ENCODE measurements around the gene DKC1. TPM values are rescaled to one million over a fixed set of nuclear protein-coding genes. Genes with fewer than 3 reads are reported as not detected.

DKC1 gene
- total and polyA plus RNA-seq, 2 donors (not counting 3 experiments of a cell fraction or from before 2014, with no cell fraction given), result 28.6 to 69.1 TPM

DNA sequence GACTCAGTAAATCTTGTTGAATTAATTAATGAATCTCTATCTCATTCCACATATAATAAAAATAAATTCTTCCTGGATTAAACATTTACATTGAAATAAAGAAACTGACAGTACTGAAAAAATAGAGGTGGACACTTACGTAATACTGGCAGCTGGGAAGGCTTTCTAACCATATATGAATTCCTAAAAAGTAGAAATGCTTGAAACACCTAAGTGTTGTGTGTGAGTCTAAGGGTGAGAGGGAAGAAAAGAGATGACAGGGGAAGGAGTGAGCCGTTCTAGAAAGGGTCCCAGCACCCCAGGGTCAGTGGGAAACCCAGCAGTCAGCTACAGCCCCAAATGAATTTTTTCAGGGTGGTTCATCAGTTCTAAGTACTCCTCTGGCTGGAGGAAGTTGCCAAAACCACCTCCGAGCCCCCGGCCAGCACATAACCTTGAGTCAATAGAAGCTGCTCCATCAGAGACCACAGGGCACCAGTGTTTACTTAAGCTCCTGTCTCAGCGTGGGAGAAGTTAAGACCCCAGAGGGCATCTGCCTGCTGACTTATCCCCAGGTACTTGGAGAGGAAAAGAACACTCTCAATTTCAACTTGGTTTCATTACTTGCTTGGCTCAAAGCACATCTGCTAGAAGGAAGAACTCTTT is 30.1 kb upstream of the DKC1 start:
- FAIRE-seq (no peak), DNase-seq (ENCODE audit: low read depth, low spot score) (peak; percentile 52)
- Histone ChIP-seq H4K20me1 (replicated peaks; ENCODE audit: control insufficient read depth, extremely low read depth, insufficient read depth, low read length) (no peaks in the 10 kb centered on the region), H3K27ac (ENCODE audit: insufficient read depth, low read depth, low read length) (peak overlapping the region; percentile 93), H3K4me2 (ENCODE audit: insufficient read depth, low read length) (peak overlapping the region; percentile 13), H3K27me3 (ENCODE audit: control insufficient read depth in 2 of 2, insufficient read depth in 2 of 2, low read length in 2 of 2) (no peaks in the 10 kb centered on the region), H2AFZ (ENCODE audit: low read depth, low read length) (no peak overlapping the region), H3K9ac (replicated peaks; ENCODE audit: extremely low read depth, insufficient read depth, low read length) (peak overlapping the region; percentile 0), H3K79me2 (ENCODE audit: control insufficient read depth, insufficient read depth, low read length) (no peaks in the 10 kb centered on the region), H3K4me3 (replicated peaks in 1 of 3; ENCODE audit: insufficient read depth in 1 of 3, low read depth in 1 of 3, low read length in 3 of 3) (no peak overlapping the region), H3K9me1 (replicated peaks; ENCODE audit: control insufficient read depth, extremely low read depth, insufficient read depth, low read length) (no peaks in the 10 kb centered on the region), H3K36me3 (ENCODE audit: control insufficient read depth in 2 of 2, extremely low read depth in 1 of 2, insufficient read depth in 2 of 2, low read length in 2 of 2) (no peaks in the 10 kb centered on the region), H3K4me1 (ENCODE audit: control insufficient read depth, extremely low read depth, insufficient read depth, low read length) (peaks cover 95% of the 10 kb centered on the region), H3K9me3 (replicated peaks; ENCODE audit: control insufficient read depth, insufficient read depth, low read length) (no peaks in the 10 kb centered on the region)
- TF ChIP-seq POLR2A (IDR thresholded peaks at IDR 0.05; ENCODE audit: low read depth, low read length), result no peak
- no peak for TF ChIP-seq MYC (IDR thresholded peaks at IDR 0.05; ENCODE audit: low read depth, low read length)
- dilution Hi-C loops (cut with MboI; ENCODE audit: extremely low pct_ligation_motif_present, low sequenced_read_pairs) (no loop called here), intact Hi-C loops (cut with micrococcal nuclease) (no loop called here)
- ChIA-PET POLR2A (no interaction called here), CTCF (interaction anchor here (0.6 to 4.7 kb wide), 2 partner anchors 12 to 16 kb away, joined by 4 to 26 read pairs; no protein-coding TSS in a partner anchor)
- BruUV-seq (replicated peaks), result no TSS peak

- intact Hi-C loops (cut with micrococcal nuclease) (no loop called here), dilution Hi-C loops (cut with MboI; ENCODE audit: extremely low pct_ligation_motif_present, low sequenced_read_pairs) (no loop called here)
- H3K27me3 ChIP-seq (ENCODE audit: control insufficient read depth in 2 of 2, insufficient read depth in 2 of 2, low read length in 2 of 2), result no peaks in the 10 kb centered on the region
- CTCF ChIA-PET, result interaction anchor here (4.7 kb wide), 1 partner anchor 16 kb away, joined by 26 read pairs; no protein-coding TSS in a partner anchor
- POLR2A ChIA-PET, result no interaction called here
- H3K4me3 ChIP-seq (replicated peaks in 1 of 3; ENCODE audit: insufficient read depth in 1 of 3, low read depth in 1 of 3, low read length in 3 of 3), result no peak overlapping the region
- no peaks in the 10 kb centered on the region for H3K36me3 ChIP-seq (ENCODE audit: control insufficient read depth in 2 of 2, extremely low read depth in 1 of 2, insufficient read depth in 2 of 2, low read length in 2 of 2)
- H3K9ac ChIP-seq (replicated peaks; ENCODE audit: extremely low read depth, insufficient read depth, low read length), result peak overlapping the region; percentile 0
- H3K4me1 ChIP-seq (ENCODE audit: control insufficient read depth, extremely low read depth, insufficient read depth, low read length), result peaks cover 95% of the 10 kb centered on the region
- H3K4me2 ChIP-seq (ENCODE audit: insufficient read depth, low read length), result peak overlapping the region; percentile 27
- FAIRE-seq (peak; percentile 55), DNase-seq (ENCODE audit: low read depth, low spot score) (no peak)
- TF ChIP-seq POLR2A (IDR thresholded peaks at IDR 0.05; ENCODE audit: low read depth, low read length), result no peak
- no peak for TF ChIP-seq POLR2AphosphoS5 (IDR thresholded peaks at IDR 0.05; ENCODE audit: insufficient read depth, low read depth, low read length)
- no peak for TF ChIP-seq MYC (IDR thresholded peaks at IDR 0.05; ENCODE audit: low read depth, low read length)
- TF ChIP-seq, protein P1, sequence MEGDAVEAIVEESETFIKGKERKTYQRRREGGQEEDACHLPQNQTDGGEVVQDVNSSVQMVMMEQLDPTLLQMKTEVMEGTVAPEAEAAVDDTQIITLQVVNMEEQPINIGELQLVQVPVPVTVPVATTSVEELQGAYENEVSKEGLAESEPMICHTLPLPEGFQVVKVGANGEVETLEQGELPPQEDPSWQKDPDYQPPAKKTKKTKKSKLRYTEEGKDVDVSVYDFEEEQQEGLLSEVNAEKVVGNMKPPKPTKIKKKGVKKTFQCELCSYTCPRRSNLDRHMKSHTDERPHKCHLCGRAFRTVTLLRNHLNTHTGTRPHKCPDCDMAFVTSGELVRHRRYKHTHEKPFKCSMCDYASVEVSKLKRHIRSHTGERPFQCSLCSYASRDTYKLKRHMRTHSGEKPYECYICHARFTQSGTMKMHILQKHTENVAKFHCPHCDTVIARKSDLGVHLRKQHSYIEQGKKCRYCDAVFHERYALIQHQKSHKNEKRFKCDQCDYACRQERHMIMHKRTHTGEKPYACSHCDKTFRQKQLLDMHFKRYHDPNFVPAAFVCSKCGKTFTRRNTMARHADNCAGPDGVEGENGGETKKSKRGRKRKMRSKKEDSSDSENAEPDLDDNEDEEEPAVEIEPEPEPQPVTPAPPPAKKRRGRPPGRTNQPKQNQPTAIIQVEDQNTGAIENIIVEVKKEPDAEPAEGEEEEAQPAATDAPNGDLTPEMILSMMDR (IDR thresholded peaks at IDR 0.05; ENCODE audit: extremely low read depth in 1 of 2, insufficient read depth in 1 of 2, low read depth in 1 of 2, low read length in 2 of 2), result no peak
- TF ChIP-seq, protein P2, sequence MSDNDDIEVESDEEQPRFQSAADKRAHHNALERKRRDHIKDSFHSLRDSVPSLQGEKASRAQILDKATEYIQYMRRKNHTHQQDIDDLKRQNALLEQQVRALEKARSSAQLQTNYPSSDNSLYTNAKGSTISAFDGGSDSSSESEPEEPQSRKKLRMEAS (IDR thresholded peaks at IDR 0.05; ENCODE audit: insufficient read depth, insufficient read length), result no peak
- no peak for TF ChIP-seq GATA2 (IDR thresholded peaks at IDR 0.05; ENCODE audit: insufficient read depth, insufficient read length, low read depth, low read length)
- TF ChIP-seq FOS (IDR thresholded peaks at IDR 0.05; ENCODE audit: borderline replicate concordance, insufficient read depth, low read length), result no peak
- no peak for TF ChIP-seq JUN (IDR thresholded peaks at IDR 0.05; ENCODE audit: borderline replicate concordance, insufficient read depth, insufficient read length, low read depth)
- no peak for TF ChIP-seq EZH2 (IDR thresholded peaks at IDR 0.05; ENCODE audit: borderline replicate concordance, low read depth, low read length, severe bottlenecking)
- BruUV-seq (replicated peaks), result no TSS peak
- H3K9me3 ChIP-seq (replicated peaks; ENCODE audit: control insufficient read depth, insufficient read depth, low read length), result no peaks in the 10 kb centered on the region
- H3K79me2 ChIP-seq (ENCODE audit: control insufficient read depth, insufficient read depth, low read length), result no peaks in the 10 kb centered on the region
- peak overlapping the region; percentile 93 for H3K27ac ChIP-seq (ENCODE audit: insufficient read depth, low read depth, low read length)
- H3K9me1 ChIP-seq (replicated peaks; ENCODE audit: control insufficient read depth, extremely low read depth, insufficient read depth, low read length), result no peaks in the 10 kb centered on the region
- H2AFZ ChIP-seq (ENCODE audit: low read depth, low read length), result no peak overlapping the region
- H4K20me1 ChIP-seq (replicated peaks; ENCODE audit: control insufficient read depth, extremely low read depth, insufficient read depth, low read length), result no peaks in the 10 kb centered on the region
Observed at GRCh38 chrX:154733066-154733425, 29.6 kb upstream of the DKC1 start.

Data from endothelial cell of umbilical vein (primary cell).